Measurements from ENCODE around the gene HAUS7. TPM values are rescaled to one million over a fixed set of nuclear protein-coding genes. Genes with fewer than 3 reads are reported as not detected.

HAUS7 gene
- polyA plus RNA-seq, 10 donors: 18.7 to 27.6 (median 22.6) TPM

DNA sequence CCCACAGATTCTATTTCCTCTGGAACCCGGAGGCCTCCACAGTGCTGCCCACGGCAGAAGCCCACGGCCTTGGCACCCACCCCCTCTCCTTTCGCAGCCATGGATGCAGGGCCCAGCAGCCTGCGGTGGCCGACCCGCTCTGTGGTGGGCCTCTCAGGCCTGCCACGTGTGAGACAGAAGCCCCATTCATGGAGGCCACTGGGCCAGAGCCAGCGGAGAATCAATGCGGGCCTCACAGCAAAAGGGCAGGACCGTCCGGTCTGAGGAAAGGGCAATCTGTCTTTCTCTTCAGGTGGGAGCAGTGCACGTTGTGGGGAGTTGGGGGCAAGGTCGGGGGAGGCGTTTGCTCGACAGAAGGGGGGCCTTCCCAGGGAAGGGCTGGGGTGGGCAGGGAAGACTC lies 8.4 kb upstream of the HAUS7 start:
- no peak for DNase-seq

DNA sequence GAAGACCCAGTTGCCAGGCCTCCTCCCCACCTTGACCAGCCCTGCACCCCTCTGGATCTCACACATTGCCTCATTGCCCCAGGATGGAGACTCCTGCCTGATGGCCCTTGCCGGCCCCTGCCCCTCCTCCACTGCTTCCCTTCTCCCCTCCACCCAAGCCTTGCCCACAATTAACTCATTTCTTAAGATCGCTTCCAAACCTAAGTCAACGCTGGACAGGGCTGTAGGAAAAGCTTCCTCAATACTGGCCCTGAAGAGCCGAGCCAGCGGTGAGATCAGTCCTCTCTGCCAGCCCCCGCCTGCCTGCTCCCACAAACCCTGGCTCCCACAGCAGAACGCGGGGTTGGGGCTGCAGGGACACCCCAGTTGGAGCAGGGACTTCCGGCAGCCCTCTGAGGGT lies 7.5 kb upstream of the HAUS7 start:
- DNase-seq: peak in 1 of 3 donors; percentile 67

DNA sequence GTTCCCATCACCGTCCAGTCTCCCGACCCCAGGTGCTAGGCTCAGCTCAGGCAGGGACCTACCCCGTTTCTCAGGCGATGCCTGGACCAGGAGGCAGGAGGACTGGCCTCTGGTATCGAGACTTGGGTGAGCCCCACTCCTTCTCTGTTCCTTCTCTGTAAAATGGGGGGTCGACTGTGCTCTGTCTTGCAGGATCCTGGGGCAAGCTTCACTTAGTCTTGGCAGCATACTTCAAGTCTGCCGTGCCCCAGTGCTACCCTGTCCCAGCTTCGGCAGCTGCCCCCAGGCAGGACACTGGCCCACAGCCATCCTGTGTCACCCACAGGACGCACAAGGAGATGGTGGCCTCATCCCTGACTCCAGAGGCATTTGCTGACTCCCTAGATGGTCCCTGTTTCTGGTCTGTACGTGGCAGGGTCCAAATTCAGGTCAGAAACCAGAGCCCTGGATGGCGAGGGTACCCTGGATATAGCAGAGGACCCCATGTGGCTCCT lies 7.0 kb upstream of the HAUS7 start:
- DNase-seq: no peak

DNA sequence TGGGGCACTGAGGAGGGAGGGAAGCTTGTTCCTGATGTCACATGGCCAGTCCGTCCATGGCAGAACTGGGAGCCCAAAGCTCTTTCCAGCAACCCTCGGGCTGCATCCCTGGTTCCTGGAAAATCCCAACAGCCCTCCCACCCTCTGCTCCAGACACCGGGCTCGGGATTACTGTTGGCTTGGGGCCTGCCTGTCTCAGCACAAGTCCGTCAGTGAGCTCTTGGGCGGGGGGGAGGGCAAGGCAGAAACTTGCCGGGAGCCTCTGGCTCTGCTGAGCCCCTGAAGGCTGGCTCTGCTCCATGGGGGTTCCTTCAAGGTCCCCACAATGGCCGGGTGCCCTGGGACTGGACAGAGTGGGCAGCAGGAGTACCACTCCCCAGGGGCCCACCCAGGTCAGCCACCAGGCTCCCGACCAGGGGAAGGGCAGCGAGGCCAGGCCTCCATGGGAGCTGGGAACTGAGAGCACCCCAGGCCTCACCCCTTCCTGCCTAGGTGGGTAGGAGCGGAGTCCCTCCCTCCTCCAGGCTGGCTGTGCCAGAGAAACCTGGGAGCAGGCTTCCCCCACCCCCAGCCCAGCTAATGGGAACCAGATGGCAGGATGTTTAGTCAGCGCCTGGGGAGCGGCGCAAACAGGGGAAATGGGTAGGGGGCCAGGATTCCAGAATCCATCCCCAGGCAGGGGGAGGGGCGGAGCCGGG lies 6.4 kb upstream of the HAUS7 start:
- DNase-seq: peak; percentile 75 to 85 (median 75)

GRCh38 chrX:153475751-153476281 lies 5.4 kb upstream of the HAUS7 start:
- no peak for DNase-seq

DNA sequence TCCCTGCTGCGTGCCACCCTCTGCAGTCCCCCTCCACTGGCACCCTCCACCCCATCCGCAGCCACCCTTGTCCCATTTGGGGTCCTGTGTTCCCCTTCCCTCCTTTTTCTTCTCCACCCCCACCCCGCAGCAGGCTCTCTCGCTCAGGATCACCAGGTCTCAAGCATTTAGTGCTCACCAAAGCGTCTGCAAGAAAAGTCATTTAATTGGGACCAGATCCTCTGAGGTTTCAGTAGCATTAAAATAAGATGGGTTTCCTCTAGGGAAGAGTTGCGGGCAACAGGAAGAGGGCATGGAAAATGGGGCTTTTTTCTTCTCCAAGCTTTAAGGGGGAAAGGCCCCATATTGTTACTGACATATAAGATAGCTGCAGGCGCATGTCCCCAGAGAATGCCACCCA lies 4.9 kb upstream of the HAUS7 start:
- no peak for DNase-seq

DNA sequence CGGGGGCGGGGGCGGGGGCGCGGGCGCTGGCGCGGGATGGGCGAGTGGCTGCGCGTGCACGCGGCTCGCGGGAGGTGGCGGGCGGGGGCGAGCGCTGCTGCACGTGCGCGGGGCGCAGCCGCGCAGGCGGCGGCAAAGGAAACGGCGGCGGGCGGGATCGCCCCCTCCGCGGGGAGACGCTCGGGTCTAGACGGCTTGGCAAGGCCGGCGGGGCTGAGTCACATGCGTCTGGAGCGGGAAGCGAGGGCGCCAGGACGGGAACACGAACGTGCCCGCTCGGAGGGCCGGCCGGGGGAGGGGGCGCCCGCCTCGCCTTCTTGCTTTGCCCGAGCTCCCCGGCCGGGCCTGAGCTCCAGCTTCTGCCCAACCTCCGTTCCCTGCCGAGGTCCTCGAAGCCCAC lies 4.3 kb upstream of the HAUS7 start:
- peak; percentile 62 to 85 (median 72) for DNase-seq

- no peak for DNase-seq
These were observed 3.9 kb upstream of the HAUS7 start for GRCh38 chrX:153474266-153474665.

GRCh38 chrX:153473126-153473525 lies 2.8 kb upstream of the HAUS7 start:
- DNase-seq: no peak

DNA sequence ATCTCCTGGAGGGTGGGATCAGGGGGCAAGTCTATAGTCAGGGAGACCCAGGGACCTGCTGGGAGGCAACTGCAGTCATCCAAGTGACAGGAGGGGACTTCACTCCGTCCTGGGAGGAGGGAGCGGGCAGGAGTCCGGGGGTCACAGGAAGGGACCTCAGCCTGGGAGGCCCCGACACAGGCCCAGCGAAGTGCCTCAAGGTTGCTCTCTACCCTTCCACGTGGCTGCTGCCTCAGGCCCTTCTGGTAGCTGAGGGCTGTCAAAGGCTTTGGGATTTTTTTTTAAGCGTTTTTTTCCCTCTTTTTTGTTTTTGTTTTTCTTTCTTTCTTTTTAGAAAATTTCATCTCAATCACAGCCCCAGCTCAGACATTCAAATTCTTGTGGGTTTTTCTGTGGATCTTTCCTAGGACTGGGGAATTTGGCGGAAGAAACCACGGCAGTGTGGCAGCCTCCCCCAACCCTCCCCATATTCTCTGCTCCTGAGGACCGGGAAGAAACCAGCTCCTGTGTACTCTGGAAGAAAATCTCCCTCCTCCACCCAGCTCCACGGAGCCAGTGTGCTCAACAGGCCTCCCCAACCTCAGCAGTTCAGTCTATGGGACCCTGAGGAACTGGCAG lies 1.4 kb upstream of the HAUS7 start:
- DNase-seq: no peak

DNA sequence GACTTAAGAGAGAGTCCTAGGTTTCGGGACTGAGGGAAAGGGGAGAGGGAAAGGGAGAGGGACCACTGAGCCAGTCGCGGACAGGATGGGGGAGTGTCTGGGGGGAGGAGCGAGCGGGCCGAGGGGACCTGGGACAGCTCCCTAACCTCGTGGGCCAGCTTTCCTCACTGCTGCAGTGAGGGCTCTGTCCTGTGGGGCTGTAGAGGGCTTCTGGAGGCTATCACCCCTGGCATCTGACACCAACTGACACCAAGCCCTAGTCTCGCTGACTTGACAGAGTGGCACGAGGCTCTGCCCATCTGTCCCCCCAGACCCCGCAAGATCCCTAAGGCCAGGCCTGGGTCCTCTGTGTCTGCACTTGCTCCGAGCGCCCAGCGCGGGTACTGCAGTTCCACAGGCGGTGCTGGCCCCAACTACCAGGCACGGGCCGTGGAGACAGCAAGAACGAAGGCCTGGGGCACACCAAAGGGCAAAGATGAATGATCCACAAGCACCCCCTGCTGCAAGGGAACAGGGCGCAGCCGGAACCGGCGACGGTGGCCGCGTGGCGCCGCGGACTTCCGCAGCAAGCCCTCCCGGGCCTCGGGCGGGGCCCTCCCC lies 465 bp downstream of the HAUS7 start:
- no peak for DNase-seq

GRCh38 chrX:153468008-153468580 lies 2.3 kb downstream of the HAUS7 start:
- no peak for DNase-seq

DNA sequence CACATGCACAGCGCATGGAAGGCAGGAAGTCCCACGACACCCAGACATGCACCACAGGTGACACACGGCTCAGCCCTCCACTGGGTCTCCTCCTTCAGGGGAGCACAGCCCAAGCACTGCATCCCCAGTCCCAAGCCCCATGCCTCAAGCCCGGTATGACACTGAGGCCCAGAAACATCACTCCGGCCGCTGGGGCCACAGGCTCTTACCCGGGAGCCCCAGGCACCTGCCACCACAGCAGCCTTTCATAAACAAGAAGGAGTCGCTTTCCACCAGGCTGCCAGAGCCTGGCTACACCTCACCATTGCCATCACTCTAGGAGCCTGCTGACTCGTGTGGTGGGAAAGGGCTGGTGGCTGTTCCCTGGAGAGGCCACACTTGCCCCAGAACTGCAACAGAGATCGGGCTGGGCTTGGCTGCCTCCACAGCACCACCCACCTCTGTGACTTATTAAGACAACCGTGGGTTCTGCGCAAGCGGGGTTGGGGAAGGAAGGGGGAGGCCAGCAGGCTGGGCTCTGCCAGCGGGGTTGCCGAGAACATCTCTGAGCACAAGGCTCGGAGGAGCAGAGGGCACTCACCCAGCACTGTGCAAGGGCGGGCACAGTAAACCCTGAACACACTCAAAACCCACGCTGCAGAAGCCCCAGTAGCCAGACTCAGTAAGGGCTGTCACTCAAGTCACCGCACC lies 4.5 kb downstream of the HAUS7 start:
- DNase-seq: no peak

DNA sequence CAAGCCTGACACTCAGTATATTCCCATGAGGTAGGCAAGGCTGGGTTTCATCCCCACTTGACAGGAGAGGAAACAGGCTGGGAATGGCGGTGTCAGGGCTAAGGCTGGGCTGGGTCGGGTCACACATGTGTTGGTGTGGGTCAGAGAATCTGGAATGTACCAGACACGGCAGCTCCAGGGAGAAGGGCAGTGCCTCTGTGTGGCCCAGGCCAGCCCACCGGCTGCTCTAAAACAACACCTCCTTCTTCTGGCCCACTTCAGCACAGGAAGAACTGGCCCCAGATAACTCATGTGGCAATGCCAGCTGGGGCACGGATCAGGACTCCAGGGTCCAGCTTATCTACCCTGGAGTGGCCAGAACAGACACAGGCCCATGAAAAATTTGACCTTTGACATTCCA lies 6.3 kb downstream of the HAUS7 start:
- DNase-seq: no peak

DNA sequence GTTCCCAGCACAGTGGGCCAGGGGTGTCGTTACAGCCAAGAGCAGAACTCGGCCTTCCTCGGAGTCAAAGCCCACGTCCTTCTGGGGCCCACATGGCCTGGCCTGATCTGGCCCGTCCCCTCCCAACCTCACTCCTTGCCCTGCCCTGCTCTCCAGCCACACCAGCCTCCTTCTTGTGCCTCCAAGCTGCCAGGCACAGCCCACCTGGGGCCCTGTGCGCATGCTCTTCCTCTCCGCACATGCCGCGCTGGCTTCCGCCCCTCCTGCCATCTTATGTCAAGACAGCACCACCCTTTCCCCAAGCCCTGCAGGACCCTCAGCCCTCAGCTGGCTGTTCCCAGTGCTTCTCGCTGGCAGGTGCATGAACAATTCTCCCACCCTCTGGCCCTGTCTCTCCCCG lies 6.8 kb downstream of the HAUS7 start:
- no peak for DNase-seq

GRCh38 chrX:153463031-153463430 lies 7.3 kb downstream of the HAUS7 start:
- DNase-seq: no peak

- DNase-seq: no peak
These were observed 8.1 kb downstream of the HAUS7 start for GRCh38 chrX:153462291-153462690.

GRCh38 chrX:153460826-153461225 lies 9.6 kb downstream of the HAUS7 start:
- peak in 1 of 3 donors; percentile 54 for DNase-seq

GRCh38 chrX:153459986-153460385 lies 10.4 kb downstream of the HAUS7 start:
- no peak for DNase-seq

- DNase-seq: no peak
These were observed 11.9 kb downstream of the HAUS7 start for GRCh38 chrX:153458476-153458875.

DNA sequence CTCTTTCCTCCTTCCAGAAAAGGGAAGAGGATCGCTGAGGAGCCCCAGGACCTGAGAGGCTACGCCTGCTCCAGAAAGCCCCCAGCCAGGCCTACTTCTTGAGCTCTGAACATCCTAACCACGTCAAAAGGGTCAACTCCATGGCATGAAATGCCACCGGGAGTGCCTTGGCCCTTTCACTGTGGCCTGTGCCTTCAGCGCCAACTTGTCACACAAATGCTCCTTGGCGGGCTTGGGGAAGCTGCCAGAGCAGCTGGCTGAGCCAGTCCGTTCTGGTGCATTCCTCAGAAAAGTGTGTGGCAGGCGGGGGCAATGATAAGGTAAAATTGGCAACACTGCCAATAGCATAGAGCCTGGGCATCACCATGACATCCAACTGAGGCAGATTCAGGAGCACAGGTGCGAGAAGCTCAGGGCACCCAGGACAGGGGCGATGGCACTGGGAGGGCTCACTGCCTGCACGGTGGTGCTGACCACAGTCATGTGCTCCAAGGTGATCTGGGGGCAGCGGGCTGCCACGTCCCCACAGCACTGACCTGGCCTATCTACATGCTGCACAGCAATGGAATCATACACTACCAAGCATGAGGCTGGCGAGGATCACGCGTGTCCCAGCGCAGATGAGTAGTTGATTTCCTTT lies 12.4 kb downstream of the HAUS7 start:
- DNase-seq: no peak

Measured in muscle of back (tissue), 11 donors.